Measurements from ENCODE around the gene ASIC4. TPM values are rescaled to one million over a fixed set of nuclear protein-coding genes. Genes with fewer than 3 reads are reported as not detected.

The ASIC4 gene
- total RNA-seq, 1 experiment from 2014 or later = 2.1 TPM

DNA sequence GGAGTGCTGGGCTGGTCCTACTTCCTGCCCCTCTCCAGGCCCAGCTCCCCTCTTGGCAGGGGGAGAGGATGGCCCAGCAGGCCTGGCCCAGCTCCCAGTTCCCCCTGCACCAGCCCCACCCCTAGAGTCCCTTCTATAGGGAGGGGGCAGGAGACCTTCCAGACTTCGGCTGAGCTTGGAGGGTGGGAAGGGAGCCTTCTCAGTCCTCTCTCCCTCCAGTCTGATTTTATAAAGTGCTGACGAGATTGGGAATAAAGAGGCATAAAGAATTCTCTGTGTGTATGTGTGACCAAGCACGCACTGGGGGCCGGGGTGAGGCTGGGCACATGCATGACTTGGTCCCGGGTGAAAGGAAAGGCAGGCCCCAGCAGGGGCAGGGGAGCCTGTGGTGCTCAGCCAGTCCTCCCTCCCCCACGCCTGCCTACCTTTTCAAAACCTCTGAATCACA, 24.2 kb downstream of the ASIC4 start:
- H3K4me3 ChIP-seq (replicated peaks in 1 of 2; ENCODE audit: low read depth in 1 of 2, low read length in 2 of 2) = no peak overlapping the region
- intact Hi-C loops (cut with micrococcal nuclease) = loop anchor here (10.0 kb wide), 1 partner anchor 364 kb away; the partner anchor contains the start of genes CNPPD1, RETREG2 and SLC23A3
- ChIA-PET POLR2A (no interaction called here), CTCF (interaction anchor here (1.4 kb wide), 1 partner anchor 9 kb away, joined by 3 read pairs; no protein-coding TSS in a partner anchor), RAD21 (ENCODE audit: low non-redundant PET in 1 of 2, low total read pairs in 2 of 2, uncharacterized antibody in 2 of 2, unreplicated experiment in 2 of 2) (no interaction called here)
- peak overlapping the region; percentile 24 for H3K9ac ChIP-seq (ENCODE audit: low read length)
- H3K27ac ChIP-seq (ENCODE audit: low read depth, low read length) = peak overlapping the region; percentile 49; the same call in 1 of the 2 replicates
- TF ChIP-seq, protein P1, sequence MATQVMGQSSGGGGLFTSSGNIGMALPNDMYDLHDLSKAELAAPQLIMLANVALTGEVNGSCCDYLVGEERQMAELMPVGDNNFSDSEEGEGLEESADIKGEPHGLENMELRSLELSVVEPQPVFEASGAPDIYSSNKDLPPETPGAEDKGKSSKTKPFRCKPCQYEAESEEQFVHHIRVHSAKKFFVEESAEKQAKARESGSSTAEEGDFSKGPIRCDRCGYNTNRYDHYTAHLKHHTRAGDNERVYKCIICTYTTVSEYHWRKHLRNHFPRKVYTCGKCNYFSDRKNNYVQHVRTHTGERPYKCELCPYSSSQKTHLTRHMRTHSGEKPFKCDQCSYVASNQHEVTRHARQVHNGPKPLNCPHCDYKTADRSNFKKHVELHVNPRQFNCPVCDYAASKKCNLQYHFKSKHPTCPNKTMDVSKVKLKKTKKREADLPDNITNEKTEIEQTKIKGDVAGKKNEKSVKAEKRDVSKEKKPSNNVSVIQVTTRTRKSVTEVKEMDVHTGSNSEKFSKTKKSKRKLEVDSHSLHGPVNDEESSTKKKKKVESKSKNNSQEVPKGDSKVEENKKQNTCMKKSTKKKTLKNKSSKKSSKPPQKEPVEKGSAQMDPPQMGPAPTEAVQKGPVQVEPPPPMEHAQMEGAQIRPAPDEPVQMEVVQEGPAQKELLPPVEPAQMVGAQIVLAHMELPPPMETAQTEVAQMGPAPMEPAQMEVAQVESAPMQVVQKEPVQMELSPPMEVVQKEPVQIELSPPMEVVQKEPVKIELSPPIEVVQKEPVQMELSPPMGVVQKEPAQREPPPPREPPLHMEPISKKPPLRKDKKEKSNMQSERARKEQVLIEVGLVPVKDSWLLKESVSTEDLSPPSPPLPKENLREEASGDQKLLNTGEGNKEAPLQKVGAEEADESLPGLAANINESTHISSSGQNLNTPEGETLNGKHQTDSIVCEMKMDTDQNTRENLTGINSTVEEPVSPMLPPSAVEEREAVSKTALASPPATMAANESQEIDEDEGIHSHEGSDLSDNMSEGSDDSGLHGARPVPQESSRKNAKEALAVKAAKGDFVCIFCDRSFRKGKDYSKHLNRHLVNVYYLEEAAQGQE (IDR thresholded peaks at IDR 0.05; ENCODE audit: low read depth) = no peak
- TF ChIP-seq ELF1 (IDR thresholded peaks at IDR 0.05; ENCODE audit: borderline replicate concordance, low read depth) (no peak), JUND (IDR thresholded peaks at IDR 0.05) (no peak), YY1 (IDR thresholded peaks at IDR 0.05; ENCODE audit: extremely low read depth, insufficient replicate concordance, low read depth, low read length) (no peak), RAD21 (IDR thresholded peaks at IDR 0.05; ENCODE audit: low read depth) (no peak), SP1 (IDR thresholded peaks at IDR 0.05; ENCODE audit: low read depth) (no peak), POLR2AphosphoS5 (IDR thresholded peaks at IDR 0.05; ENCODE audit: low read depth, low read length) (no peak), SIN3A (IDR thresholded peaks at IDR 0.05; ENCODE audit: low read depth) (no peak), POLR2A (IDR thresholded peaks at IDR 0.05; ENCODE audit: borderline replicate concordance, extremely low read depth, insufficient read depth, insufficient read length) (no peak), SRF (IDR thresholded peaks at IDR 0.05; ENCODE audit: low read depth) (no peak), CBX3 (IDR thresholded peaks at IDR 0.05; ENCODE audit: low read depth) (no peak)
- TF ChIP-seq, protein P2, sequence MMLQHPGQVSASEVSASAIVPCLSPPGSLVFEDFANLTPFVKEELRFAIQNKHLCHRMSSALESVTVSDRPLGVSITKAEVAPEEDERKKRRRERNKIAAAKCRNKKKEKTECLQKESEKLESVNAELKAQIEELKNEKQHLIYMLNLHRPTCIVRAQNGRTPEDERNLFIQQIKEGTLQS (IDR thresholded peaks at IDR 0.05) = no peak
- TF ChIP-seq, protein P3, sequence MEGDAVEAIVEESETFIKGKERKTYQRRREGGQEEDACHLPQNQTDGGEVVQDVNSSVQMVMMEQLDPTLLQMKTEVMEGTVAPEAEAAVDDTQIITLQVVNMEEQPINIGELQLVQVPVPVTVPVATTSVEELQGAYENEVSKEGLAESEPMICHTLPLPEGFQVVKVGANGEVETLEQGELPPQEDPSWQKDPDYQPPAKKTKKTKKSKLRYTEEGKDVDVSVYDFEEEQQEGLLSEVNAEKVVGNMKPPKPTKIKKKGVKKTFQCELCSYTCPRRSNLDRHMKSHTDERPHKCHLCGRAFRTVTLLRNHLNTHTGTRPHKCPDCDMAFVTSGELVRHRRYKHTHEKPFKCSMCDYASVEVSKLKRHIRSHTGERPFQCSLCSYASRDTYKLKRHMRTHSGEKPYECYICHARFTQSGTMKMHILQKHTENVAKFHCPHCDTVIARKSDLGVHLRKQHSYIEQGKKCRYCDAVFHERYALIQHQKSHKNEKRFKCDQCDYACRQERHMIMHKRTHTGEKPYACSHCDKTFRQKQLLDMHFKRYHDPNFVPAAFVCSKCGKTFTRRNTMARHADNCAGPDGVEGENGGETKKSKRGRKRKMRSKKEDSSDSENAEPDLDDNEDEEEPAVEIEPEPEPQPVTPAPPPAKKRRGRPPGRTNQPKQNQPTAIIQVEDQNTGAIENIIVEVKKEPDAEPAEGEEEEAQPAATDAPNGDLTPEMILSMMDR (IDR thresholded peaks at IDR 0.05 in 2 of 3, conservative IDR thresholded peaks at IDR 0.05 in 1 of 3; ENCODE audit: borderline replicate concordance in 1 of 3, insufficient read depth in 1 of 3, low read depth in 2 of 3, low read length in 2 of 3) = no peak
- H3K9me2 ChIP-seq (ENCODE audit: insufficient read depth) = no peaks in the 10 kb centered on the region
- peaks cover 24 to 77% of the 10 kb centered on the region in 2 experiments for H3K4me1 ChIP-seq (ENCODE audit: control insufficient read depth in 1 of 2, insufficient read depth in 2 of 2, low read length in 2 of 2)
- no peak for ATAC-seq
- peak overlapping the region; percentile 57 for H3K4me2 ChIP-seq (ENCODE audit: low read length)
- no peak overlapping the region for H2AFZ ChIP-seq (ENCODE audit: low read depth, low read length, poor library complexity, severe bottlenecking)
- no peak for DNase-seq (ENCODE audit: low read depth, low spot score)
- no peaks in the 10 kb centered on the region for H3K9me3 ChIP-seq (ENCODE audit: control insufficient read depth in 1 of 2, insufficient read depth in 1 of 2, low read depth in 1 of 2, low read length in 2 of 2)
- no peaks in the 10 kb centered on the region for H3K27me3 ChIP-seq (ENCODE audit: insufficient read depth, low read length)
- BruUV-seq (replicated peaks) = no TSS peak
- H4K20me1 ChIP-seq (ENCODE audit: insufficient read depth) = peaks cover 6% of the 10 kb centered on the region; the same call in 1 of the 2 replicates
- peaks cover 49% of the 10 kb centered on the region for H3K79me2 ChIP-seq (ENCODE audit: insufficient read depth, low read length)
- peaks cover 0 to 28% of the 10 kb centered on the region in 2 experiments; a peak in 2 of 4 replicates for H3K36me3 ChIP-seq (ENCODE audit: control insufficient read depth in 1 of 2, insufficient read depth in 2 of 2, low read length in 2 of 2)
